Measurements from ENCODE around the gene UBR4. TPM values are rescaled to one million over a fixed set of nuclear protein-coding genes. Genes with fewer than 3 reads are reported as not detected.
"Not testable (repeated sequence)": the region's sequence is repeated elsewhere in the genome, so short reads cannot be mapped to it uniquely, and the experiment has no call there.

UBR4 gene
- total RNA-seq, result 167 TPM

GRCh38 chr1:19209990-19210771, at the start of gene UBR4:
TSS of gene UBR4 (minus strand) at chr1:19210266. CDS start at chr1:19210248, 18 bp downstream.
- peak; percentile 95 for DNase-seq (ENCODE audit: low spot score)

GRCh38 chr1:19258353-19258752, 48.3 kb upstream of the UBR4 start:
- no peak for DNase-seq (ENCODE audit: low spot score)

GRCh38 chr1:19257178-19257914, 47.3 kb upstream of the UBR4 start:
- DNase-seq (ENCODE audit: low spot score), result no peak

- not testable (repeated sequence) for DNase-seq (ENCODE audit: low spot score)
Measured at GRCh38 chr1:19256301-19256700, 46.2 kb upstream of the UBR4 start.

GRCh38 chr1:19255288-19255687, 45.2 kb upstream of the UBR4 start:
- DNase-seq (ENCODE audit: low spot score), result no peak

- no peak for DNase-seq (ENCODE audit: low spot score)
Measured at GRCh38 chr1:19254416-19254815, 44.4 kb upstream of the UBR4 start.

GRCh38 chr1:19251305-19252196, 41.5 kb upstream of the UBR4 start, which contains the start of the genes EMC1 and MRTO4:
TSS of gene EMC1 (minus strand) at chr1:19251524. CDS start at chr1:19251509, 15 bp downstream.
TSS of gene MRTO4 (plus strand) at chr1:19251805. CDS start at chr1:19251836, 31 bp downstream.
- peak; percentile 90 for DNase-seq (ENCODE audit: low spot score)

GRCh38 chr1:19250629-19251304, 40.7 kb upstream of the UBR4 start:
- no peak for DNase-seq (ENCODE audit: low spot score)

GRCh38 chr1:19240673-19241538, 30.8 kb upstream of the UBR4 start:
- DNase-seq (ENCODE audit: low spot score), result peak; percentile 66

- DNase-seq (ENCODE audit: low spot score), result no peak
Measured at GRCh38 chr1:19239876-19240275, 29.8 kb upstream of the UBR4 start.

- DNase-seq (ENCODE audit: low spot score), result no peak
Measured at GRCh38 chr1:19234224-19234623, 24.2 kb upstream of the UBR4 start.

GRCh38 chr1:19232524-19232846, 22.4 kb upstream of the UBR4 start:
- DNase-seq (ENCODE audit: low spot score), result no peak

GRCh38 chr1:19231736-19232523, 21.9 kb upstream of the UBR4 start:
- DNase-seq (ENCODE audit: low spot score), result peak; percentile 32

- no peak for DNase-seq (ENCODE audit: low spot score)
Measured at GRCh38 chr1:19229828-19230325, 19.8 kb upstream of the UBR4 start.

- DNase-seq (ENCODE audit: low spot score), result no peak
Measured at GRCh38 chr1:19229229-19229628, 19.2 kb upstream of the UBR4 start.

- no peak for DNase-seq (ENCODE audit: low spot score)
Measured at GRCh38 chr1:19222979-19223824, 13.1 kb upstream of the UBR4 start.

GRCh38 chr1:19222573-19222972, 12.5 kb upstream of the UBR4 start:
- no peak for DNase-seq (ENCODE audit: low spot score)

- DNase-seq (ENCODE audit: low spot score), result no peak
Measured at GRCh38 chr1:19220991-19221390, 10.9 kb upstream of the UBR4 start.

Data from mucosa of gallbladder (tissue), 1 donor.